ENCODE measurements around the gene CCND2.

GRCh38 chr12:4287325-4288211, 14.0 kb downstream of the CCND2 start:
- no peak for TF ChIP-seq POLR2AphosphoS5 (IDR thresholded peaks at IDR 0.05; ENCODE audit: borderline replicate concordance, low read depth, low read length)
- TF ChIP-seq EZH2 (IDR thresholded peaks at IDR 0.05): no peak
